Adrenal gland (tissue), 5 donors: ENCODE measurements around the gene OR4D2.

Experiments used
- CTCF ChIP-seq, 6 experiments: fragments of 450-650 bp in 4 of 6; fragments of 200-600 bp in 2 of 6; sonication (generic) in 1 of 6; IDR thresholded peaks; 1 replicate in 5 of 6; 2 replicates in 1 of 6; pipeline versions ENCODE4 v1.5.1 to v1.8.0; 2016 to 2021; ENCODE audit warnings: antibody characterized with exemption in 6 of 6, mild to moderate bottlenecking in 2 of 6, moderate library complexity in 1 of 6
- POLR2A ChIP-seq, 2 donors: fragments of 450-650 bp; IDR thresholded peaks; one replicate each; pipeline ENCODE4 v1.6.1; 2017; ENCODE audit warnings: antibody characterized with exemption in 2 of 2, mild to moderate bottlenecking in 2 of 2, moderate library complexity in 1 of 2
- donor health status: DM: no; HTN: no; CAD: no.

GRCh38 chr17:58210922-58211321 is 44.1 kb downstream of the OR4D2 start:
- TF ChIP-seq CTCF (IDR thresholded peaks at IDR 0.05) (no peak), POLR2A (IDR thresholded peaks at IDR 0.05) (no peak)
